Neural progenitor cell (in vitro differentiated cells): ENCODE data around the gene CTNNA3. TPM values are rescaled to one million over a fixed set of nuclear protein-coding genes. Genes with fewer than 3 reads are reported as not detected.

Experiments
- DNase-seq: peaks from one replicate; pipeline ENCODE4 v3.0.0-alpha.2; 2016; ENCODE audit warnings: low spot score
- H2AFZ ChIP-seq: fragments of 200-600 bp; sonication (generic); replicated peaks from 2 replicates; pipeline ENCODE4 v1.6.1; 2016; ENCODE audit warnings: antibody characterized with exemption
- H3F3A ChIP-seq: fragments of 200-600 bp; sonication (generic); 2 replicates; pipeline ENCODE4 v1.6.1; 2016; ENCODE audit warnings: antibody characterized with exemption, low read depth
- H3K27ac ChIP-seq: fragments of 200-600 bp; sonication (generic); 2 replicates; pipeline ENCODE4 v1.5.1; 2016; ENCODE audit warnings: mild to moderate bottlenecking
- H3K27me3 ChIP-seq: fragments of 200-600 bp; sonication (generic); 2 replicates; pipeline ENCODE4 v1.6.1; 2016; ENCODE audit warnings: mild to moderate bottlenecking, moderate library complexity
- H3K36me3 ChIP-seq: fragments of 200-600 bp; sonication (generic); 2 replicates; pipeline ENCODE4 v1.5.1; 2016
- H3K4me1 ChIP-seq: fragments of 200-600 bp; sonication (generic); 2 replicates; pipeline ENCODE4 v1.6.1; 2016; ENCODE audit warnings: mixed run types
- H3K4me2 ChIP-seq: fragments of 200-600 bp; sonication (generic); 2 replicates; pipeline ENCODE4 v1.6.1; 2016
- H3K4me3 ChIP-seq: fragments of 200-600 bp; sonication (generic); 2 replicates; pipeline ENCODE4 v1.5.1; 2016
- H3K79me2 ChIP-seq: fragments of 200-600 bp; sonication (generic); 2 replicates; pipeline ENCODE4 v1.6.1; 2016; ENCODE audit warnings: low read depth
- H3K9ac ChIP-seq: fragments of 200-600 bp; sonication (generic); 2 replicates; pipeline ENCODE4 v1.6.1; 2016
- H3K9me3 ChIP-seq: fragments of 200-600 bp; sonication (generic); 2 replicates; pipeline ENCODE4 v1.5.1; 2016; ENCODE audit warnings: low read depth
- H4K20me1 ChIP-seq: fragments of 200-600 bp; sonication (generic); 2 replicates; pipeline ENCODE4 v1.6.1; 2016; ENCODE audit warnings: low read depth
- H3K27ac Mint-ChIP-seq: 3 replicates; pipeline ENCODE4 v1.8.0; 2021; ENCODE audit warnings: mixed read lengths
- H3K27me3 Mint-ChIP-seq: 2 replicates; pipeline ENCODE4 v1.8.0; 2022; ENCODE audit warnings: low read depth, mild to moderate bottlenecking, inconsistent platforms, moderate library complexity, mixed read lengths; ENCODE audit not compliant: insufficient read depth
- H3K36me3 Mint-ChIP-seq: 3 replicates; pipeline ENCODE4 v1.8.0; 2021; ENCODE audit warnings: mixed read lengths
- H3K4me1 Mint-ChIP-seq: 3 replicates; pipeline ENCODE4 v1.8.0; 2021; ENCODE audit warnings: mixed read lengths
- H3K4me3 Mint-ChIP-seq: 3 replicates; pipeline ENCODE4 v1.8.0; 2021; ENCODE audit warnings: mild to moderate bottlenecking, moderate library complexity, mixed read lengths
- H3K9me3 Mint-ChIP-seq: 3 replicates; pipeline ENCODE4 v1.8.0; 2020; ENCODE audit warnings: mixed read lengths
- EZH2 ChIP-seq: fragments of 200-600 bp; sonication (generic); IDR thresholded peaks from 2 replicates; pipeline ENCODE4 v1.6.1; 2017; ENCODE audit warnings: antibody characterized with exemption, mild to moderate bottlenecking, moderate library complexity
- EZH2phosphoT487 ChIP-seq: fragments of 200-600 bp; sonication (generic); IDR thresholded peaks from 2 replicates; pipeline ENCODE4 v1.6.1; 2017; ENCODE audit warnings: antibody characterized with exemption
- total RNA-seq: library from RNA; depleted of rRNA; stranded (reverse); fragments of >200 nt; gene quantifications from 2 replicates; pipeline ENCODE4 v1.2.3, GENCODE V29; 2015; ENCODE audit warnings: low replicate concordance
- TF ChIP-seq, protein P1 (sequence below): fragments of 200-600 bp; sonication (generic); IDR thresholded peaks from 2 replicates; pipeline ENCODE4 v1.5.1; 2017; ENCODE audit warnings: antibody characterized with exemption, mild to moderate bottlenecking

CTNNA3 gene
- total RNA-seq, 1 donor from 2014 or later = 12.9 TPM

DNA sequence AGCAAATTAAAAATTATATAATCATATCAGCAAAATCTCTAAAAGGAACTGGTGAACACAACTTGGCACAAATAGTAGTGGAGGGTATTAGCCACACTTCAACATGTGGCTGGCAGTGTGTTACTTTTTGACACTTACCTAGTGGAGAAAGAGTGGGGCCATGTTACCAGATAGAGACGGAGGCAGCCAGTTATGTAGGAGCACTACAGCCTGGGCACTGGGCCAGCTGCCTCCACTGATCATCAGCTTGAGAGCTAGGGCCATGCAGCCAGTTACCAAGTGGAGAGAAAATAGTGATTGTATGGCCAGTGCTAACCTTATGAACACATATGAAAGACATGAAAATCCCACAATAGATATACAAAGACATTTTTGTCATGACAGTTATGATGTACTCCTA lies 243.1 kb downstream of the CTNNA3 start:
- Histone ChIP-seq H3K4me3 (no peak overlapping the region), H3K9ac (no peak overlapping the region), H3K36me3 (no peaks in the 10 kb centered on the region), H3K9me3 (no peaks in the 10 kb centered on the region), H3K79me2 (no peaks in the 10 kb centered on the region), H4K20me1 (no peaks in the 10 kb centered on the region), H3K27me3 (no peaks in the 10 kb centered on the region), H3F3A (no peaks in the 10 kb centered on the region), H3K27ac (no peak overlapping the region), H3K4me1 (no peaks in the 10 kb centered on the region), H2AFZ (no peak overlapping the region), H3K4me2 (no peak overlapping the region)
- no peaks in the 10 kb centered on the region for H3K4me1 Mint-ChIP-seq
- H3K27me3 Mint-ChIP-seq = no peaks in the 10 kb centered on the region
- no peak for TF ChIP-seq EZH2
- no peaks in the 10 kb centered on the region for H3K36me3 Mint-ChIP-seq
- H3K9me3 Mint-ChIP-seq = peaks cover 8% of the 10 kb centered on the region
- no peak overlapping the region for H3K27ac Mint-ChIP-seq
- no peak overlapping the region for H3K4me3 Mint-ChIP-seq
- DNase-seq = no peak

DNA sequence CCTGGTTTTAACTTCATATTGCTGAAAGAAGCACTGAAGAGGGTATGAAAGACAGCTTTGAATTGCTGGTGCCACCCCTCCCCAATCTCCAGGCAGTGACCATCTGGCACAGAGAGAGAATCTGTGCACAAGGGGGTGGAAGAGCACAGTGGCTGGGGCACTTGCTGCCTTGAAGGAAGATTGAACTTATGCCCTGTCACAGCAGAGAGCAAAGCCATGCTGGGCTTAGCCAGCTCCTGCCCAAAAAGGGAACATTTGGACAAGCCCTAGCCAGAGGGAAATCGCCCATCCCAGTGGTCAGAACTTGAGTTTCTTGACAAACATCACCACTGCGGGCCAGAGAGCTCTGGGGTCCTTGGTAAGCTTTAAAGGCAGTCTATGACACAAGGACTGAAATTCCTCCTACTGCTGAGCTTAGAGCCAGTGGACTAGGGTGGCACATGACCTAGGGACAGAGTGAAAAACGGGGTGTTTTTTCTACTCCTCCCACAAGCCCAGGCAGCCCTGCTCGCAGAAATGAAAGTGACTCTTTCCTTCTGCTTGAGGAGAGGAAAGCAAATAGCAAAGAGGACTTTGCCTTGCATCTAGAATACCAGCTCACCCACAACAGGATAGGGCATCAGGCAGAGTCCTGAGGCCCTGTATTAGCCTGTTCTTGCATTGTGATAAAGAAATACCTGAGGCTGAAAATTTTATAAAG lies 257.2 kb downstream of the CTNNA3 start:
- Histone ChIP-seq H2AFZ (no peak overlapping the region), H4K20me1 (no peaks in the 10 kb centered on the region), H3K79me2 (no peaks in the 10 kb centered on the region), H3F3A (no peaks in the 10 kb centered on the region), H3K27ac (no peak overlapping the region), H3K9ac (no peak overlapping the region), H3K4me3 (no peak overlapping the region), H3K9me3 (peaks cover 5% of the 10 kb centered on the region), H3K36me3 (no peaks in the 10 kb centered on the region), H3K27me3 (no peaks in the 10 kb centered on the region), H3K4me1 (no peaks in the 10 kb centered on the region), H3K4me2 (no peak overlapping the region)
- no peaks in the 10 kb centered on the region for H3K36me3 Mint-ChIP-seq
- no peaks in the 10 kb centered on the region for H3K4me1 Mint-ChIP-seq
- H3K4me3 Mint-ChIP-seq = no peak overlapping the region
- TF ChIP-seq, protein P1, sequence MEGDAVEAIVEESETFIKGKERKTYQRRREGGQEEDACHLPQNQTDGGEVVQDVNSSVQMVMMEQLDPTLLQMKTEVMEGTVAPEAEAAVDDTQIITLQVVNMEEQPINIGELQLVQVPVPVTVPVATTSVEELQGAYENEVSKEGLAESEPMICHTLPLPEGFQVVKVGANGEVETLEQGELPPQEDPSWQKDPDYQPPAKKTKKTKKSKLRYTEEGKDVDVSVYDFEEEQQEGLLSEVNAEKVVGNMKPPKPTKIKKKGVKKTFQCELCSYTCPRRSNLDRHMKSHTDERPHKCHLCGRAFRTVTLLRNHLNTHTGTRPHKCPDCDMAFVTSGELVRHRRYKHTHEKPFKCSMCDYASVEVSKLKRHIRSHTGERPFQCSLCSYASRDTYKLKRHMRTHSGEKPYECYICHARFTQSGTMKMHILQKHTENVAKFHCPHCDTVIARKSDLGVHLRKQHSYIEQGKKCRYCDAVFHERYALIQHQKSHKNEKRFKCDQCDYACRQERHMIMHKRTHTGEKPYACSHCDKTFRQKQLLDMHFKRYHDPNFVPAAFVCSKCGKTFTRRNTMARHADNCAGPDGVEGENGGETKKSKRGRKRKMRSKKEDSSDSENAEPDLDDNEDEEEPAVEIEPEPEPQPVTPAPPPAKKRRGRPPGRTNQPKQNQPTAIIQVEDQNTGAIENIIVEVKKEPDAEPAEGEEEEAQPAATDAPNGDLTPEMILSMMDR = no peak
- no peak for TF ChIP-seq EZH2phosphoT487
- peak overlapping the region; percentile 28 for H3K27ac Mint-ChIP-seq
- no peak for DNase-seq
- no peaks in the 10 kb centered on the region for H3K27me3 Mint-ChIP-seq
- H3K9me3 Mint-ChIP-seq = peaks cover 11% of the 10 kb centered on the region

DNA sequence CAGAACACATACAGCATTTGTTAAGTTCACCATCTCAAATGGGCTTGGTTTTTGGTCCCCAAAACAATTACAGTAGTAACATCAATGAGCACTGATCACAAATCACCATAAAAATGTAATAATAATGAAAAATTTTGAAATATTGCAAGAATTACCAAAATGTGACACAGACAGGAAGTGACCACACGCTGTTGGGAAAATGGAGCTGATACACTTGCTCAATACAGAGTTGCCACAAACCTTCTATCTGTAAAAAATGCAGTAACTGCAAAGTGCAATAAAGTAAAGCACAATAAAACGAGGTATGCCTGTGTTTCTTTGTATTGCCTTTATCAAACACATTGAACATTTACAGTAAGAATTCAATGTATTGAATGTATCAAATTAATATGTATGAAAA lies 262.7 kb downstream of the CTNNA3 start:
- H3K36me3 Mint-ChIP-seq = no peaks in the 10 kb centered on the region
- Histone ChIP-seq H4K20me1 (no peaks in the 10 kb centered on the region), H3K9me3 (no peaks in the 10 kb centered on the region), H3K4me3 (no peak overlapping the region), H3K4me1 (no peaks in the 10 kb centered on the region), H3K79me2 (no peaks in the 10 kb centered on the region), H3K36me3 (no peaks in the 10 kb centered on the region), H3K9ac (no peak overlapping the region), H2AFZ (no peak overlapping the region), H3K27me3 (no peaks in the 10 kb centered on the region), H3K27ac (no peak overlapping the region), H3K4me2 (no peak overlapping the region), H3F3A (no peaks in the 10 kb centered on the region)
- TF ChIP-seq, protein P1 = no peak
- TF ChIP-seq EZH2phosphoT487 (no peak), EZH2 (no peak)
- H3K27me3 Mint-ChIP-seq = peaks cover 3% of the 10 kb centered on the region
- no peak overlapping the region for H3K4me3 Mint-ChIP-seq
- H3K4me1 Mint-ChIP-seq = no peaks in the 10 kb centered on the region
- H3K27ac Mint-ChIP-seq = no peak overlapping the region
- no peaks in the 10 kb centered on the region for H3K9me3 Mint-ChIP-seq
- DNase-seq = no peak

DNA sequence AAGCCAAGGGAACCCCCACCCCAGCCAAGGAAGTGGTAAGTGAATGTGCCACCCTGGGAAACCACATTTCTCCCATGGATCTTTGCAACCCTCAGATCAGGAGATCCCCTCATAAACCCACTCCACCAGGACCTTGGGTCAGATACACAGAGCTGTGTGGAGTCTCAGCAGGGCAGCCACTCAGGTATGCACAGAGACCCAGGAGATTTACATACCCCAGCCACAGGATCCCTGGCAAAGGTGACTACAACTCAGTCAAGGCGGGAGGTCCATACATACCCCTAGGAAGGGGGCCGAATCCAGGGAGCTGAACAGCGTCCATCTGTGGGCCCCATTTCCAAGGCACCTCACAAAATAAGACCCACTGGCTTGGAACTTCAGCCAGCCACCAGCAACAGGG lies 293.4 kb downstream of the CTNNA3 start:
- H3F3A ChIP-seq = no peaks in the 10 kb centered on the region
- no peaks in the 10 kb centered on the region for H3K79me2 ChIP-seq
- Mint-ChIP-seq H3K4me3 (no peak overlapping the region), H3K27ac (no peak overlapping the region), H3K4me1 (no peaks in the 10 kb centered on the region), H3K27me3 (no peaks in the 10 kb centered on the region), H3K9me3 (peaks cover 6% of the 10 kb centered on the region), H3K36me3 (no peaks in the 10 kb centered on the region)
- H3K27ac ChIP-seq = no peak overlapping the region
- TF ChIP-seq EZH2 (no peak), EZH2phosphoT487 (no peak)
- TF ChIP-seq, protein P1 = no peak
- H3K4me2 ChIP-seq = no peak overlapping the region
- H3K27me3 ChIP-seq = no peaks in the 10 kb centered on the region
- H2AFZ ChIP-seq = no peak overlapping the region
- H3K9ac ChIP-seq = no peak overlapping the region
- H4K20me1 ChIP-seq = no peaks in the 10 kb centered on the region
- peaks cover 5% of the 10 kb centered on the region for H3K4me1 ChIP-seq
- H3K9me3 ChIP-seq = no peaks in the 10 kb centered on the region
- H3K4me3 ChIP-seq = no peak overlapping the region
- DNase-seq = no peak
- H3K36me3 ChIP-seq = no peaks in the 10 kb centered on the region
